Left kidney (tissue), 8 donors: ENCODE data around the gene NEU3. TPM values are rescaled to one million over a fixed set of nuclear protein-coding genes. Genes with fewer than 3 reads are reported as not detected.
"Not testable (repeated sequence)": the region's sequence is repeated elsewhere in the genome, so short reads cannot be mapped to it uniquely, and the experiment has no call there.

Experiments used
- DNase-seq: peaks from one replicate; pipeline ENCODE4 v3.0.0-alpha.2; 2013
- long read RNA-seq, 8 donors: transcript quantifications; one replicate each; lab custom pipeline, GENCODE V29; 2026
- polyA plus RNA-seq: library from polyadenylated mRNA; unstranded; fragments of 120-200 nt; gene quantifications from one replicate; pipeline ENCODE4 v1.2.1, GENCODE V29; 2013; ENCODE audit not compliant: insufficient read length

The NEU3 gene, protein sequence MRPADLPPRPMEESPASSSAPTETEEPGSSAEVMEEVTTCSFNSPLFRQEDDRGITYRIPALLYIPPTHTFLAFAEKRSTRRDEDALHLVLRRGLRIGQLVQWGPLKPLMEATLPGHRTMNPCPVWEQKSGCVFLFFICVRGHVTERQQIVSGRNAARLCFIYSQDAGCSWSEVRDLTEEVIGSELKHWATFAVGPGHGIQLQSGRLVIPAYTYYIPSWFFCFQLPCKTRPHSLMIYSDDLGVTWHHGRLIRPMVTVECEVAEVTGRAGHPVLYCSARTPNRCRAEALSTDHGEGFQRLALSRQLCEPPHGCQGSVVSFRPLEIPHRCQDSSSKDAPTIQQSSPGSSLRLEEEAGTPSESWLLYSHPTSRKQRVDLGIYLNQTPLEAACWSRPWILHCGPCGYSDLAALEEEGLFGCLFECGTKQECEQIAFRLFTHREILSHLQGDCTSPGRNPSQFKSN
- polyA plus RNA-seq = 15.6 TPM
- long read RNA-seq, donor 1, full-length matches to known transcripts = 1 of 1 reads
- long read RNA-seq, donor 1, partial matches to known transcripts = 0 of 1 reads
- long read RNA-seq, donor 1, other reads (novel, unspliced or antisense) = 0 of 1 reads
- long read RNA-seq, donor 2, full-length matches to known transcripts = 1 of 1 reads
- long read RNA-seq, donor 2, partial matches to known transcripts = 0 of 1 reads
- long read RNA-seq, donor 2, other reads (novel, unspliced or antisense) = 0 of 1 reads
- long read RNA-seq, donor 3 = 0 reads
- long read RNA-seq, donor 4 = 0 reads
- long read RNA-seq, donor 5, partial matches to known transcripts = 0 of 2 reads
- long read RNA-seq, donor 5, other reads (novel, unspliced or antisense) = 0 of 2 reads
- long read RNA-seq, donor 6, full-length matches to known transcripts = 2 of 2 reads
- long read RNA-seq, donor 6, partial matches to known transcripts = 0 of 2 reads
- long read RNA-seq, donor 6, other reads (novel, unspliced or antisense) = 0 of 2 reads
- long read RNA-seq, donor 7, full-length matches to known transcripts = 1 of 1 reads
- long read RNA-seq, donor 7, partial matches to known transcripts = 0 of 1 reads
- long read RNA-seq, donor 7, other reads (novel, unspliced or antisense) = 0 of 1 reads
- long read RNA-seq, donor 8 = 0 reads

GRCh38 chr11:74988541-74989259 lies at the start of gene NEU3:
NEU3 (plus strand) TSS chr11:74988933; CDS start chr11:74989061, 128 bp downstream.
- DNase-seq = peak; percentile 64

GRCh38 chr11:74941492-74941891 lies 47.2 kb upstream of the NEU3 start:
- no peak for DNase-seq

GRCh38 chr11:74942073-74942759 lies 46.5 kb upstream of the NEU3 start:
- no peak for DNase-seq

DNA sequence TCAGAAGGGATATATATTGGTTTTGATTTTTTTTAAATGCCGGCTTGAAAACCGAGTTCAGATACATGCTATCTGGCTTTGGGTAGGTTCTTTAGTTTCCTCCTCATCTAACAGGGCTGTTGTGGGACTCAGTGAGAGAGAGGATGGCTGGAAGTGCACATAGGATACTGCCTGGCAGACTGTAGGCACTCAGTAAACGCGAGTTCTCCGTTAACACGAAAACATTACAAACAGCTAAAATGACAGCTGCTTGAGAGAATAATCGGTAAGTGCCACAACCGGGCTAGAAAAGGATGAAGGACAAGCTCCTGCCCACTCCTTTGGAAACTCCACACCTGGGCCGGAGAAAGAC lies 40.2 kb upstream of the NEU3 start:
- peak; percentile 20 for DNase-seq

- DNase-seq = peak; percentile 96
These were observed 39.6 kb upstream of the NEU3 start, which contains the start of the genes SPCS2 and XRRA1 for GRCh38 chr11:74948898-74949752. SPCS2 (plus strand) TSS chr11:74949266; CDS start chr11:74949286, 20 bp downstream. XRRA1 (minus strand) TSS chr11:74949091; CDS start chr11:74940878, 8,213 bp downstream.

DNA sequence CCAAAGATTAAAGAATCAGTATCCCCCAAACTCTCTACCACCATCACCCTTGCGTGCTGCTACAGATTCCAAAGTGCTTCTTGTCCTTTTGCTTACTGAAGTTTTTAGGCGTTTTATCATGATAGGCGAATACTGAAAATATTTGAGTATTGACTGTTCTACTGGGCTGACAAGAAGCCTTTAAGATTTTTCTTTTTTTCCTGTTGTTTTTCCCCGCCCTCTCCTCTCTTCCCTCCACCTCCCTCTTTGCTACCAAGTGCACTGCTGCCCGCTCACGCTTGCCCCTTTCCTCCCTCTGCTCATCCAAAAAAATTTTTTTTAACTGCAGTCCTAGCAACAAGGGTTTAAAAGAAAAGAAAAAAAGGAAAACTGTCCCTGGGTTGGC lies 39.0 kb upstream of the NEU3 start:
- no peak for DNase-seq

DNA sequence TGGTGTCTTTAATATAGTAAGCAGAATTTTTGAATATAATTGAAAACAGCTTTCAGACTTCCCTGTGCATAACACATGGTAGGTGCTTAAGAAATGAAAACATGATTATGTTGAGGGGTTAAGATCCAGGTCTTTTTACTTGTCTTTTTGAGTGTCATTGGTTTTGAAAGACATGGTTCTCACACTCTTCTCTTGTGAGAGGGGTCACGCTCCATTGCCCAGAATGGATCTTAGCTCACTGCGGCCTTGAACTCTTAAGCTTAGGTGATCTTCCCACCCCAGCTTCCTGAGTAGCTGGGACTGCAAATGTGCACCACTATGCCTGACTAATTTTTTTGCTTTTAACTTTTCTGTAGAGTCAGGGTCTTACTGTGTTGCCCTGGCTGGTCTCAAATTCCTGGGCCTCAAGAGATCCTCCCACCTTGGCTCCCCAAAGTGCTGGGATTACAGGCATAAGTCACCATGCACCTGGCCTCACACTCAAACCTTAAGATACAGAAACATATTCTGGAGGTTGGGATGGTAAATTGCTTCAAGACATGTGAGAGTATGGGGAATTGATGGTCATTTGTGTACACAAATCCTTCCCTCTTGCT lies 38.3 kb upstream of the NEU3 start:
- peak; percentile 4 for DNase-seq

GRCh38 chr11:74951226-74951625 lies 37.5 kb upstream of the NEU3 start:
- no peak for DNase-seq

- DNase-seq = no peak
These were observed 36.0 kb upstream of the NEU3 start for GRCh38 chr11:74952752-74953151.

DNA sequence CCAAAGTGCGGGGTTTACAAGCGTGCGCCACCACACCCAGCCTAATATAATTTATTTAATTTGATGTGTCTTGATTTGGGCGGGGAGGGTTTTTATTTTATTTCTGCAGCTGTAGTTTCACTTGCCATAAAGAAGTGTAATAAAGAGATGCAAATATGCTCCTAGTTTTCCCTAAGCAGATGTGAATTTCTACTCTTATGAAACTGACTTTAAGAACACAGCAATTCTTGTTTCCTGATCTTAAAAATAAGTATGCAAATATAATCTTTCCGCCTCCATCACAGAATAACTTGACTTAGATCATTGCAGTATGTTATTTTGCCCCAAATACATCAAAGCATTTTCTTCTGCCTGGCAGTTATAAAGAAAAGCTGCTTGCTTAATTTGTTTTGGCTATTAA lies 35.3 kb upstream of the NEU3 start:
- no peak for DNase-seq

DNA sequence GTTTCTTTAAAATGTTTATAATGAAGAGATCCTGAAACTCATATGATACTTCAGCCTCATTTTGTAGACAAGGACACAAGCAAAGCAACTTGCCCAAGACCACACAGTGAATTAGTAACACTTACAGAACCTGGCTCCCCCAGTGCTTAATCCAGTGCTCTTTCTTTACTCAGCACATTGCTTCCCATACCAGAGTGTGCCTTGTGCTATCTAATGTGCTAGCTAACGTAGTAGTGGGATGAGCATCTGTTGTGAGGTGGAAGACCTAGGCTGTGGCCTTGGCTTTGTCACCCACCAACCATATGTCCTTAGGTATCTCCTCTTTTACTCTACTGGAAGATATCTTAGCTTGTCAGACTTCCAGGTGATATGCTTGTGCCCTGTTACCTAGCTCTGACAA lies 34.5 kb upstream of the NEU3 start:
- DNase-seq = no peak

- DNase-seq = no peak
These were observed 32.2 kb upstream of the NEU3 start for GRCh38 chr11:74956397-74957015.

DNA sequence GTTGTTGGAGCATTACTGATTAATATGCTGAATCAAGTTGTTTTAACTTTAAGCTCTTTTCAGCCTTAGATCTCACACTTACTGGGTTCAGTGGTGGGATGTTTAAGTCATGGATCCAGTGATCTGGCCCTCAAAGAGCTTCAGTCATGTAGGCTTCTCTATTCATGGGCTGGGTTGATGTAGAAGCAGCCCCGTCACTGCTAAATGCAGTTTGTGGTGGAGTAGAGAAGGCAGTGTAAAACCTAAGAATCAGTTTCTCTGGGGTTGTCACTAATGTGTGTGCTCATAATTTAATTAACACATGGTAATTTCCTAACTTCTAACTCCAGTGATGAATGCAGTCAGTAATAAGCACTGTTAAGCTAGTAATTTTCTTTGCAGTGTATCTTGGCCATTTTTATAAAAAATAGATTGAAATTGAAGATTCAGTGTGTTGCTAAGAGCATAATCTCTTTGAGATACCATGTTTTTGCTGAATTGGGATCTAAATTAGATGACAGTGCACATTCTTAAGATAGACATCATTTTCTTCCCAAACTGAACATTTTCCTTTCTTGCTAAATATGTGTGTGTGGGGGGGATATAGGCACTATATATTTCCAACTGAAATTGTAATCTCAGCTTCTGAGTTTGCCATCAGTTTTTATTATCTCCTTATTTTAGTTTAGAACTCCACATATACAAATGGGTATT lies 30.6 kb upstream of the NEU3 start:
- no peak for DNase-seq

- not testable (repeated sequence) for DNase-seq
These were observed 28.6 kb upstream of the NEU3 start for GRCh38 chr11:74960128-74960527.

DNA sequence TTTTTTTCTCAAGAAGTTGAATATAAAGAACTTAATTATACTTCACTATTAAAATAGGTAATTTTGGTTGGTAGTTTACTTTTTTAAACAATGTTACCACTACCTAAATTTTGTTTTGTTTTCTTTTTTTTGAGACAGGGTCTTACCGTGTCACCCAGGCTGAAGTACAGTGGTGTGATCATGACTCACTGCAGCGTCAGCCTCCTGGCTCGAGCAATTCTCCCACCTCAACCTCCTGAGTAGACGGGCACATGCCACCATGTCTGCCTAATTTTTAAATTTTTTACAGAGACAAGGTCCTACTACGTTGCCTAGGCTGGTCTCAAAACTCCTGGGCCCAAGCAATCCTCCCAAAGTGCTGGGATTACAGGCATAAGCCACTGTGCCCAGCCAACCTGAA lies 22.1 kb upstream of the NEU3 start:
- no peak for DNase-seq

DNA sequence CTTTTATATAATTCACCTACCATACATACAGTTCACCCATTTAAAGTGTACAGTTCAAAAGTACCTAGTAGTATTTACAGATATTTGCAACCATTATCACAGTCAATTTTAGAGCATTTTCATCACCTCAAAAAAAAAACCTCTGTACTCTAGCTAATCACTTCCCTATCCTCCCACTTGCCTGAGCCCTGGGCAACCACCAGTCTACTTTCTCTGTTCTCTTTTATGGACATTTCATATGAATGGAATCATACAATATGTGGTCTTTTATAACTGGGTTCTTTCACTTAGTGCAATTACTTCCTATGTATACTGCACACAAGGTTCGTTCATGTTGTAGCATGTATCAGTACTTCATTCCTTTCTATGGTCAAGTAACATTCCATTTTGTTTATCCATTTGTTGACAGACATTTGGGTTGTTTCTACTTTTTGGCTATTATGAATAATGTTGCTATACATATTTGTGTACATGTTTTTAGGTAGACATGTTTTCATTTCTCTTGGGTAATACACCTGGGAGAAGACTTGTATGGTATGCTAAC lies 17.8 kb upstream of the NEU3 start:
- DNase-seq = no peak

DNA sequence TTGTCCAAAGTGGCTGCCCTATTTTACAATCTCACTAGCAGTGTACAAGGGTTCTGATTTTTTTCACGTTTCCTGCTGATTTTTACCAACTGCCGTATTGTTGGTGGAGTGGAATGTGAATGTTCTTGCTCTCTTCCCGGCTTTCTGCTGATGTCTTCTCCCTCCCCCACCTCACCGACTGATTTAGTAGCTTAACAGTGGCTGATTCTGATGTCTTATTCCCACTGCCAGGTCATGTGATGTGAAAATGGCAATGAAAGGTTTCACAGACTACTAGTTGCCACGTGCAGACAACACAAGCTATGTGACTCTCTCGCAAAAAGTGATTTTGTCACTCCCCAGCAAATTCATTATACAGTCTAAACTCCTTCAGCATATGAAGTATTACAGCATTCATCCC lies 17.3 kb upstream of the NEU3 start:
- no peak for DNase-seq

DNA sequence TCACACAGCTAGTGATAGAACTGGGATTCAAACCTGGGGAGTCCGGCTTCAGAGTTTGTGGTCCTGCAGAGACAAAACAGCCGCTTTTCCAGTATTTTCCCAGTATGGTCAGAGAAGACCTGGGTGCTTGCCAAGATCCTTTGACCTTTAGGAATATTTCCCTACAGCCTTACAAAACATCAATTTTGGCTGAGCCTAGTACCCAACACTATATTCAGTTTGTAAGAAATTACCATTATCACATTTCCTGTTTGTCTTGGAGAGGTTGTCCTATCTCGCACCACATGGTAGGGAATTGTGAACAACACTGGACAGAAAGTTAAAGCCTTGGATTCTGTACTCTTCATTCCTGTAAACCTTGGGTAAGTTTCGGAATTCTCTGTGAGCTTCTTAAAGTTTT lies 10.7 kb upstream of the NEU3 start:
- no peak for DNase-seq
